Measurements from ENCODE around the gene COL9A3. TPM values are rescaled to one million over a fixed set of nuclear protein-coding genes. Genes with fewer than 3 reads are reported as not detected.

Gene COL9A3
- total and polyA plus RNA-seq, 2 donors: 4.1 to 7.0 TPM

DNA sequence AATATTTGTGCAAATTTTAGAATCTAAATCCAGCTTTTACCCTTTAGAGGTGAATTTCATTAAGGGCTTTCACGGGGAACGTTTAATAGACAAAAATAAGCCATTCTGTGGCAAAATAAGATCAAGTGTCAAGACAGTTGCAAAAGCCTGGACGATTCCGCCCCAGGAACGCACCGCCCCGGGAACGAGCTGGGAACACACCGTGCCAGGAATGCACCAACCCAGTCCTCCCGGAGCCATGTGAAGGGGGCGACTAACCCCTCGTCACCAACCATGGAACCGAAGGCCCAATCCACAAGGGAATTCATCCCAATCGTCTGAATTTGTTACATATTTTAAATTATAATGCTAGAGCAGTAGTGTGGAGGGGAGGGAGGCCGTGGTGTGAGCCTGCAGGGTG lies 65.6 kb downstream of the COL9A3 start:
- Histone ChIP-seq H3K4me1 (ENCODE audit: control insufficient read depth in 2 of 2, insufficient read depth in 2 of 2, low read length in 2 of 2) (peaks cover under 1 to 21% of the 10 kb centered on the region in 2 donors), H3K4me3 (ENCODE audit: low read length in 2 of 2) (no peak overlapping the region), H3K27me3 (ENCODE audit: control insufficient read depth in 2 of 2, insufficient read depth in 1 of 2, low read length in 1 of 2) (peaks cover 0 to 17% of the 10 kb centered on the region in 2 donors), H3K9me3 (ENCODE audit: control insufficient read depth in 2 of 2, insufficient read depth in 1 of 2, low read length in 1 of 2) (no peaks in the 10 kb centered on the region), H3K36me3 (ENCODE audit: control insufficient read depth in 2 of 2, insufficient read depth in 2 of 2, low read length in 1 of 2) (peaks cover 39 to 47% of the 10 kb centered on the region in 2 donors), H3K27ac (ENCODE audit: low read depth in 1 of 2, low read length in 1 of 2) (no peak overlapping the region)
- no peak for DNase-seq (ENCODE audit: low read depth in 6 of 9, low spot score in 9 of 9)
- 96% methylated on average over 15 of the region's 15 CpGs for WGBS

DNA sequence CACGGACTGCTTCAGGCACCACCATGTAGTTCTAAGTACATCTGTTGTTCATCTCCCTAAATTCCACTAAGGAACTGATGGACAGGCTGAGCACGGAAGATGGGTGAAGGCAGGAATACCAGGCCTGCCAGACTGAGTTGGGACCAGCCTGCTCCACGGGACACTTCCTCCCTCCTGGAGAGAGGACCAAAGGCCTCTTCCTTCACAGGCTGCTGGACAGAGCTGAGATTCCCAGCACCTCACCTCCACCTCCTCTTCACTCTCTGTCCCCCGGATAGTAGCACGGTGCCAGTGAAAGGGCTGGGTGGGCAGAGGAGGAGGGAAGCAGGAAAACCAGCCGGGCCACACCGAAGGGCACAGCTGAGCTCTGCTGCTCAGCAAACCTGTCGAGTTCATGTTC lies 67.7 kb downstream of the COL9A3 start:
- Histone ChIP-seq H3K36me3 (ENCODE audit: control insufficient read depth in 2 of 2, insufficient read depth in 2 of 2, low read length in 1 of 2) (peaks cover 61 to 68% of the 10 kb centered on the region in 2 donors), H3K4me1 (ENCODE audit: control insufficient read depth in 2 of 2, insufficient read depth in 2 of 2, low read length in 2 of 2) (peaks cover 0 to 14% of the 10 kb centered on the region in 2 donors), H3K27ac (ENCODE audit: low read depth in 1 of 2, low read length in 1 of 2) (no peak overlapping the region), H3K4me3 (ENCODE audit: low read length in 2 of 2) (no peak overlapping the region), H3K27me3 (ENCODE audit: control insufficient read depth in 2 of 2, insufficient read depth in 1 of 2, low read length in 1 of 2) (peaks cover 0 to 8% of the 10 kb centered on the region in 2 donors), H3K9me3 (ENCODE audit: control insufficient read depth in 2 of 2, insufficient read depth in 1 of 2, low read length in 1 of 2) (peaks cover 0 to 1% of the 10 kb centered on the region in 2 donors)
- WGBS: 96% methylated on average over 8 of the region's 8 CpGs
- no peak for DNase-seq (ENCODE audit: low read depth in 6 of 9, low spot score in 9 of 9)

DNA sequence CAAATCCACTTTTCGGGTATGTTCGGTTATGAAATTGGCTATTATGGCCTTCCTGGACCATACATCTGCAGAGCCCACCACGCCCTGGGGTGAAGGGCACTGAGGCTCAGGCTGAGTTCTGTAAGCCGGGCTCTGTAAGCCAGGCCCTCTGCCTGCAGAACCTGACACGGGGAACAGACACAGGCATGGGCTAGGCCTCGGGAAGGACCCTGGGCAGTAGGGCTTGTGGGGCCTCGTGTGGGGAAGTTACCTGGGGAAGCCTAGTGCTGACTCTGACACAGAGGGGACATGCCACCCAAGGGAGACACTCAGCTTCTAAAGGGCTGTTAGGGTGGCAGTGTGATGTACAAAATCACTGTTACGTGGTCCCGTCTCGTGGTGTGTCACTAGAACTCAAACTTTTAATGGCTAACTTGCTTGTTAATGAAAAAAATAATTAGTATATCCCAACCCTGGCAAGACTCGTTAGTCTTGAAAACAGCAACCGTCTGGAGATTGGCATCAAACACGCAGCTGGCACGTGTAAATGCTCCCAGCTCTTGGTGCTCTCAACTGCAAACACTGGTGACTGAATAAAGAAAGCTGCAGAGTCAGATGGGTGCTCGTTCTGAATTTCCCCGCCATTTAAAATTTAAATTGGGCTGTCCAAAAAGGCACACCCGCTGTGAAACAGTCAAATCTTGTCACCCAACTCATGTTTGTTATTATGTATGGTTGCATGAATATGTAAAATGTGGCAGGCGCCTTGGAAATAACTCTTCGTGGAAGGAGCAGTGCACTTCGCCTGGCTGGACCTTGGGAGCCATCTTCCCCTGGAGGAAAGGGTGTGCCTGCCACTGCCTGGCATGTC lies 68.4 kb downstream of the COL9A3 start:
- DNase-seq (ENCODE audit: low read depth in 6 of 9, low spot score in 9 of 9): no peak
- Histone ChIP-seq H3K4me3 (ENCODE audit: low read length in 2 of 2) (no peak overlapping the region), H3K9me3 (ENCODE audit: control insufficient read depth in 2 of 2, insufficient read depth in 1 of 2, low read length in 1 of 2) (peaks cover 0 to 1% of the 10 kb centered on the region in 2 donors), H3K27ac (ENCODE audit: low read depth in 1 of 2, low read length in 1 of 2) (peak overlapping the region in 1 of 2 donors; percentile 8), H3K36me3 (ENCODE audit: control insufficient read depth in 2 of 2, insufficient read depth in 2 of 2, low read length in 1 of 2) (peaks cover 68% of the 10 kb centered on the region in 2 donors), H3K27me3 (ENCODE audit: control insufficient read depth in 2 of 2, insufficient read depth in 1 of 2, low read length in 1 of 2) (peaks cover 0 to 2% of the 10 kb centered on the region in 2 donors), H3K4me1 (ENCODE audit: control insufficient read depth in 2 of 2, insufficient read depth in 2 of 2, low read length in 2 of 2) (peaks cover 0 to 12% of the 10 kb centered on the region in 2 donors)
- 95% methylated on average over 20 of the region's 20 CpGs for WGBS

DNA sequence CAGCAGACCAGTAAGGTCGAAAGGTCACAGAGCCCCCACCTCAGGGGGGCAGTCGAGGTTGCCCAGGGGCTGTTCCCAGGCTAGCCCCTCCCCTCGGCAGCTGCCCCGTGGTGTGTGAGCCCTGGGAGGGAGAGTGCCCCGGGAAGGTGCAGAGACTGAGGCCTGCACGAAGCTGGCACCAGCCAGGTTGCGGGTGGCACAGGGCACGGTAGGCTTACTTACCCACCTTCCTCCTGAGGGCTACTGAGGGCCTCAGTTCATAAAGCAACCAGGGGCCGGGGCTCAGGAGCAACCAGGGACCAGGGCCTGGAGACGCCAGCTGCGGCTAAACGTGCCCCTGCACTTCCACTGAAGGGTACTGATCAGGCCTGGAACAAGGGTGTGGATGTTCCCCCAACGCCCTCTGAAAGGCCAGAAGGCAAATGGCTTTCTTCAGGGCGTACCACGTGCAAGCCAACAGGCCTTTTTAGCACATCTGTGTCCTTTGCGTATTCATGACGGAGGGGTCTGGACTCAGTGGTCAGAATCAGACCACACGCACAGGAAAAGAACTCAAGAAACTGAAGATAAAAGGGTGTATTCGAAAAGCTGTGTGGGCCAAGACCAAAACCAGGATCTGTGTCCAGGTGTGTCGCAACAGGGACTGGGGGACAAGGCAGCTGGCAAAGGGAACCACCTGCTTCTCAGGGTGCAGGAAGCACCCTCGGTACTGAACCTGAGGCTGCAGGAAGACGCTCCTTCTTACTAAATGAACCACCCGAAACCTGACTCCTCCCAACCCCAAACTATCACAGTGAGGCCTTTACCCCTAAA lies 69.3 kb downstream of the COL9A3 start:
- 91% methylated on average over 23 of the region's 23 CpGs for WGBS
- Histone ChIP-seq H3K27ac (ENCODE audit: low read depth in 1 of 2, low read length in 1 of 2) (no peak overlapping the region), H3K36me3 (ENCODE audit: control insufficient read depth in 2 of 2, insufficient read depth in 2 of 2, low read length in 1 of 2) (peaks cover 68 to 72% of the 10 kb centered on the region in 2 donors)

DNA sequence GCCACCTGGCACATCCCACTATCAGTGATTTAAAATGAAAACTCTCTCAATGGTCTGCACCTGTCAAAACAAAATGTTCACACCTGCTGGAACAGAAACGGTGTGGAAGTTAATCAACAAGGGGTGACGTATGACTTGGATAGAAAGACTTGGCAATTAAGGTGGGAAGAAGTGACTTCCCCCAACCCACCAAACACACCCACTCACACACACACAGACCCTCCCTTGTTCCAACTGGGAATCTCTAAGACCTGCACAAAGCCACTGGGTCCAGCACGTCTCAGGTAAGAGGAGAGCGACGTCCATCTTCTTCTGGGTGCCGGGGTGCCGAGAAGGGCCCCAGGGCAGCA lies 69.8 kb downstream of the COL9A3 start:
- DNase-seq (ENCODE audit: low read depth in 6 of 9, low spot score in 9 of 9): no peak
- Histone ChIP-seq H3K27ac (ENCODE audit: low read depth in 1 of 2, low read length in 1 of 2) (no peak overlapping the region), H3K4me1 (ENCODE audit: control insufficient read depth in 2 of 2, insufficient read depth in 2 of 2, low read length in 2 of 2) (peaks cover 0 to 25% of the 10 kb centered on the region in 2 donors), H3K36me3 (ENCODE audit: control insufficient read depth in 2 of 2, insufficient read depth in 2 of 2, low read length in 1 of 2) (peaks cover 67 to 72% of the 10 kb centered on the region in 2 donors), H3K4me3 (ENCODE audit: low read length in 2 of 2) (no peak overlapping the region), H3K27me3 (ENCODE audit: control insufficient read depth in 2 of 2, insufficient read depth in 1 of 2, low read length in 1 of 2) (no peaks in the 10 kb centered on the region), H3K9me3 (ENCODE audit: control insufficient read depth in 2 of 2, insufficient read depth in 1 of 2, low read length in 1 of 2) (peaks cover 0 to 1% of the 10 kb centered on the region in 2 donors)
- WGBS: 94% methylated on average over 7 of the region's 7 CpGs

More for the DNA sequence above, 69.3 kb downstream of the COL9A3 start:
- peaks cover 0 to 1% of the 10 kb centered on the region in 2 donors for H3K9me3 ChIP-seq (ENCODE audit: control insufficient read depth in 2 of 2, insufficient read depth in 1 of 2, low read length in 1 of 2)
- H3K27me3 ChIP-seq (ENCODE audit: control insufficient read depth in 2 of 2, insufficient read depth in 1 of 2, low read length in 1 of 2): no peaks in the 10 kb centered on the region
- no peak overlapping the region for H3K4me3 ChIP-seq (ENCODE audit: low read length in 2 of 2)
- H3K4me1 ChIP-seq (ENCODE audit: control insufficient read depth in 2 of 2, insufficient read depth in 2 of 2, low read length in 2 of 2): peaks cover 0 to 20% of the 10 kb centered on the region in 2 donors
- DNase-seq (ENCODE audit: low read depth in 6 of 9, low spot score in 9 of 9): no peak

DNA sequence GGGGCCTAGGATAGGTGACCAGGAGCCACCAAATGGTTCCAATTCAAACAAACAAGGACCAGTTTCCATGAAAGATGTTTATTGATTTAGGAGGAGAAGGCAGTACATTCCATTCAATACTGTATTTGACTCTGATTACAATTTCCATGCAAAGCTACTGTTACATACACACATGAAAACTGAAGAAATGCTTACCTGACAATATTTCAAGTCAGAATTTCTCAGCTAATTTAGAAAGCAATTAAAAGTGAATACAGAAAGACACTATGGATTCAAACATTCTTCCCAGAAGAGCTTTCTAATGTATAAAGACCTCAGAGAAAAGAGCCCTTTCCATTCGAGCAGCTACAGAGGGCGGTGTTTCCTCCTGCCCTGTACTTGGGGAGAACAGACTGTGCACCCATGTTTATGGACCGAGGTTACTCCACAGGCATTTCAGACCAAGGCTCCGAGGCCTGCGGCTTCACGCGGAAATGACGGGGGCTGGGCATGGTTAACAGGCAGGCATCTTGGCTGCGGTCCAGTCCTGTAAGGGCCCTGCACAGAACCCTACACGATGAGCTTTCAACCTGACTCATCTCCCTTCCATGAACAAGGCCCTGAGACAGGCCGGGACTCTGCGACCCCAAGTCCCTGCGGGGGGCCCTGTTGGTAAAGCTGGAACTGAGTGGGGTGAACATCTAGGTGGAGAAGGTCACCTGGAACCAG lies 70.5 kb downstream of the COL9A3 start:
- peaks cover 0 to 1% of the 10 kb centered on the region in 2 donors for H3K9me3 ChIP-seq (ENCODE audit: control insufficient read depth in 2 of 2, insufficient read depth in 1 of 2, low read length in 1 of 2)
- peaks cover 67 to 72% of the 10 kb centered on the region in 2 donors for H3K36me3 ChIP-seq (ENCODE audit: control insufficient read depth in 2 of 2, insufficient read depth in 2 of 2, low read length in 1 of 2)
- H3K4me1 ChIP-seq (ENCODE audit: control insufficient read depth in 2 of 2, insufficient read depth in 2 of 2, low read length in 2 of 2): peaks cover 0 to 28% of the 10 kb centered on the region in 2 donors
- H3K4me3 ChIP-seq (ENCODE audit: low read length in 2 of 2): no peak overlapping the region
- no peaks in the 10 kb centered on the region for H3K27me3 ChIP-seq (ENCODE audit: control insufficient read depth in 2 of 2, insufficient read depth in 1 of 2, low read length in 1 of 2)
- 91% methylated on average over 13 of the region's 13 CpGs for WGBS
- H3K27ac ChIP-seq (ENCODE audit: low read depth in 1 of 2, low read length in 1 of 2): no peak overlapping the region
- DNase-seq (ENCODE audit: low read depth in 6 of 9, low spot score in 9 of 9): no peak

DNA sequence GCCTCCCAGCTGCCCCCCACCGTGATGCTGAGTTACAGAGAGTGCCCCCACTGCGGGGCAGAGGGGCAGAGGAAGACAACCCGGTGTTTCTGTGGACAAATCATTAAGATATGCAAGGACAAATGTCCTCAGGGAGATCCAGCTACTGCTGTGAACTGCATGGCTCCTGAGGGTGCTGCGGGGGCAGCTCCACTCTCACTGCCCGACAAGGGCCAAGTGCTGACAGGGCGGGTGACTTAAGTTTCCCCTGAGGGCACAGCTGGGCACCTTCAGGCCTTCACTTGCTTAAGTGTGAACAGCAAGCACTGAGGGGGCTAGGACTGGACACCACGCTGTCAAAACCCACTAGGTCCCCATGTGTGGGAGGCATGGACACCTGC lies 71.0 kb downstream of the COL9A3 start:
- no peaks in the 10 kb centered on the region for H3K27me3 ChIP-seq (ENCODE audit: control insufficient read depth in 2 of 2, insufficient read depth in 1 of 2, low read length in 1 of 2)
- WGBS: 91% methylated on average over 7 of the region's 7 CpGs
- H3K27ac ChIP-seq (ENCODE audit: low read depth in 1 of 2, low read length in 1 of 2): no peak overlapping the region
- no peak overlapping the region for H3K4me3 ChIP-seq (ENCODE audit: low read length in 2 of 2)
- peaks cover 0 to 33% of the 10 kb centered on the region in 2 donors for H3K4me1 ChIP-seq (ENCODE audit: control insufficient read depth in 2 of 2, insufficient read depth in 2 of 2, low read length in 2 of 2)
- peaks cover 72 to 76% of the 10 kb centered on the region in 2 donors for H3K36me3 ChIP-seq (ENCODE audit: control insufficient read depth in 2 of 2, insufficient read depth in 2 of 2, low read length in 1 of 2)
- no peak for DNase-seq (ENCODE audit: low read depth in 6 of 9, low spot score in 9 of 9)
- peaks cover 0 to 1% of the 10 kb centered on the region in 2 donors for H3K9me3 ChIP-seq (ENCODE audit: control insufficient read depth in 2 of 2, insufficient read depth in 1 of 2, low read length in 1 of 2)

DNA sequence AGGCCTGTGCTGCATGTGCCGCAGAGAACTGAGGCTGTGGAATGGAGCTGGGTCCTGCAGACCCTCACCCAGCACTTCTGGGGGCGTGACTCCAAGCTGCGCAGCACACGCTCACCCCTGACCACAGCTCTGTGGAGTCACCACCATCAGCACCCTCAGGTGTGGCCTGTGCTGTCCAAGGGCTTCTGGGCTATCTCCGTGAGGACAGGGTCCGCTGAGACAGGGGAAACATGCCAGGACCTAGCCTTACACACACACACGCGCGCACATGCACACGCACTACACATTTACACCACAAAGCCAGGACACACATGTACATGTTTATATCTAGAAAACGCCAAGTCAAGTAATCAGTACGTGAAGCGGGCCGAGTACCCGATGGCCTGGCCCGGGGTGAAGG lies 71.6 kb downstream of the COL9A3 start:
- 98% methylated on average over 16 of the region's 16 CpGs for WGBS
- peaks cover 0 to 33% of the 10 kb centered on the region in 2 donors for H3K4me1 ChIP-seq (ENCODE audit: control insufficient read depth in 2 of 2, insufficient read depth in 2 of 2, low read length in 2 of 2)
- H3K27me3 ChIP-seq (ENCODE audit: control insufficient read depth in 2 of 2, insufficient read depth in 1 of 2, low read length in 1 of 2): no peaks in the 10 kb centered on the region
- no peak overlapping the region for H3K4me3 ChIP-seq (ENCODE audit: low read length in 2 of 2)
- no peak for DNase-seq (ENCODE audit: low read depth in 6 of 9, low spot score in 9 of 9)
- no peak overlapping the region for H3K27ac ChIP-seq (ENCODE audit: low read depth in 1 of 2, low read length in 1 of 2)
- H3K36me3 ChIP-seq (ENCODE audit: control insufficient read depth in 2 of 2, insufficient read depth in 2 of 2, low read length in 1 of 2): peaks cover 76 to 78% of the 10 kb centered on the region in 2 donors
- H3K9me3 ChIP-seq (ENCODE audit: control insufficient read depth in 2 of 2, insufficient read depth in 1 of 2, low read length in 1 of 2): peaks cover 0 to 1% of the 10 kb centered on the region in 2 donors
